ENCODE results near the gene ANK3. TPM values are rescaled to one million over a fixed set of nuclear protein-coding genes. Genes with fewer than 3 reads are reported as not detected.

The ANK3 gene
- total and polyA plus RNA-seq, 8 donors = 3.6 to 115 (median 31.1) TPM

DNA sequence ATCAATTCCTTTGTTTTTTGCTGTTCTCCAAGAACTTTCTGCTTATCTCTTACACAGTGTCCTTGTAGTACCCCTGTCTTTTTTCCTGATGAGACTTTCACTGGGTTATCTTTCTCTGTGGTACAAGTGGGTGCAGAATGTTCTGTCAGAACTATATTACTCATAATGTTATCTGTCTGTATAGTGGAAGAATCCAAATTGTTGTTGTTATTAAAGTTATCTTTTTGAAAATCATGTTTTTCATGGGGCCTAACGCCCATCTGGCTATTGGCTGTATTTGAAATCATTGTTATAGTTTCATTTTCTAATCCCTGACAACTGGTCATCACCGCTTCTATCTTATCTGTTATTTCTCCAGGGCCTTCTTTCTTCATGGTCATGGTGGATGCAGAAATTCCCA lies 320.4 kb downstream of the ANK3 start:
- no peak overlapping the region for H3K4me3 ChIP-seq
- H3K27me3 ChIP-seq = no peaks in the 10 kb centered on the region
- WGBS, 5 donors = 94 to 98% (median 96%) methylated on average over 2 of the region's 2 CpGs
- no peak overlapping the region for H3K27ac ChIP-seq
- H3K9me3 ChIP-seq = no peaks in the 10 kb centered on the region
- intact Hi-C loops (cut with DNase I; ENCODE audit: low total_unique reads) = no loop called here
- no peaks in the 10 kb centered on the region for H3K4me1 ChIP-seq
- peaks cover 0 to under 1% (median 0%) of the 10 kb centered on the region in 4 donors for H3K36me3 ChIP-seq
- no peak for TF ChIP-seq EP300 (IDR thresholded peaks at IDR 0.05)
- no peak for TF ChIP-seq POLR2AphosphoS5 (IDR thresholded peaks at IDR 0.05)
- TF ChIP-seq, protein P1, sequence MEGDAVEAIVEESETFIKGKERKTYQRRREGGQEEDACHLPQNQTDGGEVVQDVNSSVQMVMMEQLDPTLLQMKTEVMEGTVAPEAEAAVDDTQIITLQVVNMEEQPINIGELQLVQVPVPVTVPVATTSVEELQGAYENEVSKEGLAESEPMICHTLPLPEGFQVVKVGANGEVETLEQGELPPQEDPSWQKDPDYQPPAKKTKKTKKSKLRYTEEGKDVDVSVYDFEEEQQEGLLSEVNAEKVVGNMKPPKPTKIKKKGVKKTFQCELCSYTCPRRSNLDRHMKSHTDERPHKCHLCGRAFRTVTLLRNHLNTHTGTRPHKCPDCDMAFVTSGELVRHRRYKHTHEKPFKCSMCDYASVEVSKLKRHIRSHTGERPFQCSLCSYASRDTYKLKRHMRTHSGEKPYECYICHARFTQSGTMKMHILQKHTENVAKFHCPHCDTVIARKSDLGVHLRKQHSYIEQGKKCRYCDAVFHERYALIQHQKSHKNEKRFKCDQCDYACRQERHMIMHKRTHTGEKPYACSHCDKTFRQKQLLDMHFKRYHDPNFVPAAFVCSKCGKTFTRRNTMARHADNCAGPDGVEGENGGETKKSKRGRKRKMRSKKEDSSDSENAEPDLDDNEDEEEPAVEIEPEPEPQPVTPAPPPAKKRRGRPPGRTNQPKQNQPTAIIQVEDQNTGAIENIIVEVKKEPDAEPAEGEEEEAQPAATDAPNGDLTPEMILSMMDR (IDR thresholded peaks at IDR 0.05) = no peak
- TF ChIP-seq POLR2A (IDR thresholded peaks at IDR 0.05) = no peak
- DNase-seq = no peak

DNA sequence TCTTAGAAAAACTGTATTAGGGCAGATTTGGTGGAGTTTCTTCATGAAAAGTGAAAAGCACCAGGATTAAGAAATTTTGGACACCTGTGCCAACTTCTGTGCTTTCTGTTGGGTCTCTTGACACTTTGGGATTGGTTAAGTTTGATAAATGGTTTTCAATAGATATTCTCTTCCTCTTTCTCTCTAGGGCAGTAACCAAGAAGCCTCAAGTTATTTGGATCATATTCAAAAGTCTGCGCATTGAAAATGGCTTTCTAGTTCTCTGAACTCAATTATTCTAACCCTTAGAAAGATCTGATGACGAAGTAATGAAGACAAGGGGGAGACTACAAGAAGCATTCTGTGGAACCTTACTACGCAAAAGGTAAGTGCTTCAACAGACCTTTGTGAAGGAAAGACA lies 339.3 kb downstream of the ANK3 start:
- 87 to 91% (median 90%) methylated on average over 3 of the region's 3 CpGs for WGBS, 5 donors
- no peaks in the 10 kb centered on the region for H3K27me3 ChIP-seq
- peaks cover 0 to 4% (median 0%) of the 10 kb centered on the region in 4 donors for H3K4me1 ChIP-seq
- TF ChIP-seq, protein P1 (IDR thresholded peaks at IDR 0.05) = no peak
- TF ChIP-seq EP300 (IDR thresholded peaks at IDR 0.05) (no peak), POLR2AphosphoS5 (IDR thresholded peaks at IDR 0.05) (no peak), POLR2A (IDR thresholded peaks at IDR 0.05) (no peak)
- H3K4me3 ChIP-seq = no peak overlapping the region
- H3K9me3 ChIP-seq = no peaks in the 10 kb centered on the region
- H3K36me3 ChIP-seq = no peaks in the 10 kb centered on the region
- no peak for DNase-seq
- intact Hi-C loops (cut with DNase I; ENCODE audit: low total_unique reads) = no loop called here
- no peak overlapping the region for H3K27ac ChIP-seq

DNA sequence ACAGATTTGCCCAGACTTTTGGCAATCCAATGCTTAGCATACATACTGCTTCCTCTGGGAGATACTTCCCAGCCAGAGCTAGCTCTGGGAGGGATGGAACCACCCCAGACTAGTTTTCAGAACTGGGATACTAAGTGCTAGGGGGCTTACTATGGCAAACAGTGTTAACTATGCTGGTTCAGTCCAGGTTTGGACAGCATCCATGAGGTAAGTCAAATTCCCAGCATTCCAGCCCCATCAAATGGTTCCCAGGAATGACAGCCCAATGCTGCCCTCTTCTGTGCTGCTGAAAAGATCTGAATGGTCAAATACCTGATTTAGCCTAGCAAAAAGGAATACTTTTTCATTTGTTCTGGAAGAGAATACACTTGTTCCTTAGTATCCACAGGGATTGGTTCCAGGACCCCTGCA lies 341.6 kb downstream of the ANK3 start:
- intact Hi-C loops (cut with DNase I; ENCODE audit: low total_unique reads) = no loop called here
- TF ChIP-seq EP300 (IDR thresholded peaks at IDR 0.05) (no peak), POLR2A (IDR thresholded peaks at IDR 0.05) (no peak), POLR2AphosphoS5 (IDR thresholded peaks at IDR 0.05) (peak in 1 of 3 donors; percentile 7)
- TF ChIP-seq, protein P1 (IDR thresholded peaks at IDR 0.05) = peak in 3 of 7 experiments; percentile 17 to 60 (median 37)
- Histone ChIP-seq H3K4me3 (no peak overlapping the region), H3K36me3 (no peaks in the 10 kb centered on the region), H3K27ac (no peak overlapping the region), H3K9me3 (no peaks in the 10 kb centered on the region), H3K4me1 (peaks cover 0 to 15% (median 13%) of the 10 kb centered on the region in 4 donors), H3K27me3 (no peaks in the 10 kb centered on the region)
- DNase-seq = peak; percentile 36 to 55

DNA sequence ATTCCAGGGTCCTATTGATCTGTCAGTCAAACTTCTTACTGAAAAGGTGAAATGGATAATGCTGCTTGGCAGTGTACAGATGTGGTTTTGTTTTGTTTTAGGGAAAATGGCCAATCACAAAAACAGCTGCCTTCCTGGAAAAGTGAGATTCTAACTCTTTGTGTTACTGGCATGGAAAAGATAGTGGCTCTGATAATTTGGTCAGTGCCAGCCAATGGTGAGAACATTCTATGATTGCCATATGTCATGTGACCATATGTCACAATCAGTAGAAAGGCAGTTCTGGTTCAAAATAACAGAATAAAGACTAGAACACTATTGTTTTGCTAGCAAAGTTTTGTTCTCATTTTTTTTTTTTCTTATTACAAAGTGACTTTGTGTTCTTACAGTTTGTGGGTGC lies 344.1 kb downstream of the ANK3 start:
- Histone ChIP-seq H3K9me3 (no peaks in the 10 kb centered on the region), H3K27me3 (no peaks in the 10 kb centered on the region), H3K27ac (no peak overlapping the region), H3K36me3 (no peaks in the 10 kb centered on the region), H3K4me1 (peaks cover 11 to 38% (median 26%) of the 10 kb centered on the region in 4 donors), H3K4me3 (no peak overlapping the region)
- TF ChIP-seq POLR2A (IDR thresholded peaks at IDR 0.05) (no peak), POLR2AphosphoS5 (IDR thresholded peaks at IDR 0.05) (no peak), EP300 (IDR thresholded peaks at IDR 0.05) (no peak)
- TF ChIP-seq, protein P1 (IDR thresholded peaks at IDR 0.05) = no peak
- intact Hi-C loops (cut with DNase I; ENCODE audit: low total_unique reads) = no loop called here
- DNase-seq = no peak
